K562 (cell line): ENCODE data around the gene RBM17. TPM values are rescaled to one million over a fixed set of nuclear protein-coding genes. Genes with fewer than 3 reads are reported as not detected.
A peak's percentile ranks its signal among the peaks of the same experiment; 100 is the strongest.

Experiments used
- ETV6 ChIP-seq, 3 experiments: fragments of 150-350 bp in 1 of 3; sonication (generic) in 1 of 3; formaldehyde crosslinking in 1 of 3; IDR thresholded peaks; 2 replicates each; pipeline versions ENCODE4 v1.6.1 to v1.8.0; 2014 to 2022; ENCODE audit warnings: borderline replicate concordance in 2 of 3, low read depth in 2 of 3, antibody characterized with exemption in 1 of 3, low read length in 1 of 3, mild to moderate bottlenecking in 1 of 3, missing genetic modification reagents in 1 of 3
- MCM3 ChIP-seq: fragments of 450-650 bp; IDR thresholded peaks from 2 replicates; pipeline ENCODE4 v1.6.1; 2016
- RNF2 ChIP-seq: sonication (generic); IDR thresholded peaks from 2 replicates; pipeline ENCODE4 v1.6.1; 2016
- SIN3B ChIP-seq: fragments of 450-650 bp; IDR thresholded peaks from 2 replicates; pipeline ENCODE4 v1.6.1; 2017; ENCODE audit warnings: low read depth, mild to moderate bottlenecking, moderate library complexity
- SMARCA4 ChIP-seq: fragments of 450-650 bp; IDR thresholded peaks from 2 replicates; pipeline ENCODE4 v1.6.1; 2016
- XRCC4 ChIP-seq: IDR thresholded peaks from one replicate; pipeline ENCODE4 v1.6.1; 2011; ENCODE audit not compliant: insufficient read depth, insufficient read length; ENCODE audit errors: extremely low read depth
- ZFP30 ChIP-seq: fragments of 250-450 bp; sonication (Bioruptor Pico); IDR thresholded peaks from 2 replicates; pipeline ENCODE4 v1.8.0; 2022; ENCODE audit warnings: moderate library complexity, mild to moderate bottlenecking, inconsistent platforms, borderline replicate concordance
- ZNF197 ChIP-seq: fragments of 200-800 bp; sonication (Bioruptor generic); IDR thresholded peaks from 2 replicates; pipeline ENCODE4 v1.6.1; 2016; ENCODE audit warnings: low read depth, missing genetic modification characterization, missing compliant biosample characterization
- ZNF699 ChIP-seq: fragments of 250-450 bp; sonication (Bioruptor Pico); IDR thresholded peaks from 2 replicates; pipeline ENCODE4 v1.8.0; 2021; ENCODE audit warnings: mild to moderate bottlenecking, moderate library complexity; ENCODE audit not compliant: insufficient replicate concordance
- polyA plus RNA-seq, 8 experiments: library from polyadenylated mRNA; depleted of rRNA in 4 of 8; stranded (reverse) in 5 of 8; unstranded in 3 of 8; fragments of >200 nt; fragmentation: Nextera tagmentation in 2 of 8; fragmentation: Illumina TruSeq in 1 of 8; extraction: Ambion mirVana in 2 of 8; extraction: Trizol in 1 of 8; gene quantifications; 2 replicates each; pipeline versions ENCODE4 v1.2.1 to v1.2.3, GENCODE V29; 2011 to 2014; ENCODE audit warnings: inconsistent platforms in 1 of 8, missing spikeins in 1 of 8
- total RNA-seq, 7 experiments: library from RNA; depleted of rRNA in 6 of 7; stranded (reverse); fragments of >200 nt in 6 of 7; fragmentation: Illumina TruSeq in 2 of 7; extraction: Trizol in 2 of 7; gene quantifications; 2 replicates each; pipeline versions ENCODE4 v1.2.1 to v1.2.3, GENCODE V29; 2011 to 2021; ENCODE audit warnings: low replicate concordance in 1 of 7
- TF ChIP-seq, protein P1 (sequence below): fragments of 250-450 bp; sonication (Bioruptor Pico); IDR thresholded peaks from 2 replicates; pipeline ENCODE4 v1.8.0; 2022; ENCODE audit warnings: moderate library complexity, mild to moderate bottlenecking, inconsistent platforms
- TF ChIP-seq, protein P2 (sequence below): fragments of 450-650 bp; IDR thresholded peaks from 2 replicates; pipeline ENCODE4 v1.6.1; 2016; ENCODE audit warnings: low read depth
- TF ChIP-seq, protein P3 (sequence below): fragments of 450-650 bp; IDR thresholded peaks from 2 replicates; pipeline ENCODE4 v1.6.1; 2016; ENCODE audit warnings: borderline replicate concordance
- TF ChIP-seq, protein P4 (sequence below), 2 experiments: IDR thresholded peaks; 2 replicates each; pipeline ENCODE4 v1.6.1; 2012; ENCODE audit warnings: improper control_type of control experiment in 2 of 2, low read depth in 2 of 2, low read length in 2 of 2, borderline replicate concordance in 1 of 2

The RBM17 gene
- total and polyA plus RNA-seq, 9 of the 15 experiments (the other 6 are each of a cell fraction or from before 2014, with no cell fraction given), result 23.6 to 217 (median 124) TPM

DNA sequence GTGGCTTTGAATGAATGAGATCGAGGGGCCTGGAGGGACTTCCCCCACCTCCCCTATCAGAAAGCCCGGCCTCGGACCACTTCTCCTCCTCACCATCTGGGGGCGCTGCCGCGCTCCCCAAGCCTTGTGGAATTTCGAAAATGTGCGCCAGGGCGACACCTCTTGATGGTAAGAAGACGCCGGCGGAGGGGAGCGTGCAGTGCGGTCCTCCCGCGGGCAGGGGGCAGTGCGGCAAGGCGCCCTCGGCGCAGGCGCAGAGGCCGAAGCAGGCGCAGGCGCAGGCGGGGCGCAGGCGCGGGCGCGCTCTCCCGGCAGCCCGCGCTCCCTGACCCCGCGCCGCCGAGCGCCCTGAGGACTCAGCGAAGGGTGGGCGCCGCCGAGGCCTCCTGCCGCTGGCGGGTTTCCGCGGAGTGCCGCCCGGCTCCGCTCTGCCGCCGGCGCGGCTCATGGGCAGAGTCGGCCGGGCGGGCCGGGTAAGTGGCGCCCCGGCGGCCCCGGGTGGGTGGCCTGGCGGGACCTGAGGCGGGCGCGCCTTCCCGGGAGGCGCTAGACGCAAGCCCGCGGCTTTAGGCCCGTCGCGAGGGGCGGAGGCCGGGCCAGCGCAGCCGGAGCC, at the start of gene RBM17 (continued):
- TF ChIP-seq ZFP30 (CRISPR knock-in tag) (no peak), MCM3 (no peak), ZNF197 (CRISPR knock-in tag) (no peak), ZNF699 (CRISPR knock-in tag) (no peak), XRCC4 (no peak), SMARCA4 (no peak), RNF2 (no peak), ETV6 (IDR thresholded peaks at IDR 0.05; ENCODE audit: borderline replicate concordance in 1 of 2, low read depth in 2 of 2, low read length in 1 of 2) (no peak), ETV6 (CRISPR knock-in tag; IDR thresholded peaks at IDR 0.05; ENCODE audit: borderline replicate concordance) (no peak), SIN3B (peak; percentile 83)
- TF ChIP-seq, protein P1, sequence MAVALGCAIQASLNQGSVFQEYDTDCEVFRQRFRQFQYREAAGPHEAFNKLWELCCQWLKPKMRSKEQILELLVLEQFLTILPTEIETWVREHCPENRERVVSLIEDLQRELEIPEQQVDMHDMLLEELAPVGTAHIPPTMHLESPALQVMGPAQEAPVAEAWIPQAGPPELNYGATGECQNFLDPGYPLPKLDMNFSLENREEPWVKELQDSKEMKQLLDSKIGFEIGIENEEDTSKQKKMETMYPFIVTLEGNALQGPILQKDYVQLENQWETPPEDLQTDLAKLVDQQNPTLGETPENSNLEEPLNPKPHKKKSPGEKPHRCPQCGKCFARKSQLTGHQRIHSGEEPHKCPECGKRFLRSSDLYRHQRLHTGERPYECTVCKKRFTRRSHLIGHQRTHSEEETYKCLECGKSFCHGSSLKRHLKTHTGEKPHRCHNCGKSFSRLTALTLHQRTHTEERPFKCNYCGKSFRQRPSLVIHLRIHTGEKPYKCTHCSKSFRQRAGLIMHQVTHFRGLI (CRISPR knock-in tag), result no peak
- TF ChIP-seq, protein P2, sequence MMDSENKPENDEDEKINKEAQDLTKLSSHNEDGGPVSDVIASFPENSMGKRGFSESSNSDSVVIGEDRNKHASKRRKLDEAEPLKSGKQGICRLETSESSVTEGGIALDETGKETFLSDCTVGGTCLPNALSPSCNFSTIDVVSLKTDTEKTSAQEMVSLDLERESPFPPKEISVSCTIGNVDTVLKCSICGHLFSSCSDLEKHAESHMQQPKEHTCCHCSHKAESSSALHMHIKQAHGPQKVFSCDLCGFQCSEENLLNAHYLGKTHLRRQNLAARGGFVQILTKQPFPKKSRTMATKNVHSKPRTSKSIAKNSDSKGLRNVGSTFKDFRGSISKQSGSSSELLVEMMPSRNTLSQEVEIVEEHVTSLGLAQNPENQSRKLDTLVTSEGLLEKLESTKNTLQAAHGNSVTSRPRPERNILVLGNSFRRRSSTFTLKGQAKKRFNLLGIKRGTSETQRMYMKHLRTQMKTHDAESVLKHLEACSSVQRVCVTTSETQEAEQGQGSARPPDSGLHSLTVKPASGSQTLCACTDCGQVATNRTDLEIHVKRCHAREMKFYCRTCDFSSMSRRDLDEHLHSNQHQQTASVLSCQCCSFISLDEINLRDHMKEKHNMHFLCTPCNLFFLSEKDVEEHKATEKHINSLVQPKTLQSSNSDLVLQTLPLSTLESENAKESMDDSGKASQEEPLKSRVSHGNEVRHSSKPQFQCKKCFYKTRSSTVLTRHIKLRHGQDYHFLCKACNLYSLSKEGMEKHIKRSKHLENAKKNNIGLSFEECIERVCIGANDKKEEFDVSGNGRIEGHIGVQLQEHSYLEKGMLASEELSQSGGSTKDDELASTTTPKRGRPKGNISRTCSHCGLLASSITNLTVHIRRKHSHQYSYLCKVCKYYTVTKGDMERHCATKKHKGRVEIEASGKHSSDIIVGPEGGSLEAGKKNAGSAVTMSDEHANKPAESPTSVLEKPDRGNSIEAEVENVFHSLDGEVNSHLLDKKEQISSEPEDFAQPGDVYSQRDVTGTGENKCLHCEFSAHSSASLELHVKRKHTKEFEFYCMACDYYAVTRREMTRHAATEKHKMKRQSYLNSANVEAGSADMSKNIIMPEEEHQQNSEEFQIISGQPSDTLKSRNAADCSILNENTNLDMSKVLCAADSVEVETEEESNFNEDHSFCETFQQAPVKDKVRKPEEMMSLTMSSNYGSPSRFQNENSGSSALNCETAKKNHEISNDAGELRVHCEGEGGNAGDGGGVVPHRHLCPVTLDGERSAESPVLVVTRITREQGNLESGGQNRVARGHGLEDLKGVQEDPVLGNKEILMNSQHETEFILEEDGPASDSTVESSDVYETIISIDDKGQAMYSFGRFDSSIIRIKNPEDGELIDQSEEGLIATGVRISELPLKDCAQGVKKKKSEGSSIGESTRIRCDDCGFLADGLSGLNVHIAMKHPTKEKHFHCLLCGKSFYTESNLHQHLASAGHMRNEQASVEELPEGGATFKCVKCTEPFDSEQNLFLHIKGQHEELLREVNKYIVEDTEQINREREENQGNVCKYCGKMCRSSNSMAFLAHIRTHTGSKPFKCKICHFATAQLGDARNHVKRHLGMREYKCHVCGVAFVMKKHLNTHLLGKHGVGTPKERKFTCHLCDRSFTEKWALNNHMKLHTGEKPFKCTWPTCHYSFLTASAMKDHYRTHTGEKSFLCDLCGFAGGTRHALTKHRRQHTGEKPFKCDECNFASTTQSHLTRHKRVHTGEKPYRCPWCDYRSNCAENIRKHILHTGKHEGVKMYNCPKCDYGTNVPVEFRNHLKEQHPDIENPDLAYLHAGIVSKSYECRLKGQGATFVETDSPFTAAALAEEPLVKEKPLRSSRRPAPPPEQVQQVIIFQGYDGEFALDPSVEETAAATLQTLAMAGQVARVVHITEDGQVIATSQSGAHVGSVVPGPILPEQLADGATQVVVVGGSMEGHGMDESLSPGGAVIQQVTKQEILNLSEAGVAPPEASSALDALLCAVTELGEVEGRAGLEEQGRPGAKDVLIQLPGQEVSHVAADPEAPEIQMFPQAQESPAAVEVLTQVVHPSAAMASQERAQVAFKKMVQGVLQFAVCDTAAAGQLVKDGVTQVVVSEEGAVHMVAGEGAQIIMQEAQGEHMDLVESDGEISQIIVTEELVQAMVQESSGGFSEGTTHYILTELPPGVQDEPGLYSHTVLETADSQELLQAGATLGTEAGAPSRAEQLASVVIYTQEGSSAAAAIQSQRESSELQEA, result no peak
- TF ChIP-seq, protein P3, sequence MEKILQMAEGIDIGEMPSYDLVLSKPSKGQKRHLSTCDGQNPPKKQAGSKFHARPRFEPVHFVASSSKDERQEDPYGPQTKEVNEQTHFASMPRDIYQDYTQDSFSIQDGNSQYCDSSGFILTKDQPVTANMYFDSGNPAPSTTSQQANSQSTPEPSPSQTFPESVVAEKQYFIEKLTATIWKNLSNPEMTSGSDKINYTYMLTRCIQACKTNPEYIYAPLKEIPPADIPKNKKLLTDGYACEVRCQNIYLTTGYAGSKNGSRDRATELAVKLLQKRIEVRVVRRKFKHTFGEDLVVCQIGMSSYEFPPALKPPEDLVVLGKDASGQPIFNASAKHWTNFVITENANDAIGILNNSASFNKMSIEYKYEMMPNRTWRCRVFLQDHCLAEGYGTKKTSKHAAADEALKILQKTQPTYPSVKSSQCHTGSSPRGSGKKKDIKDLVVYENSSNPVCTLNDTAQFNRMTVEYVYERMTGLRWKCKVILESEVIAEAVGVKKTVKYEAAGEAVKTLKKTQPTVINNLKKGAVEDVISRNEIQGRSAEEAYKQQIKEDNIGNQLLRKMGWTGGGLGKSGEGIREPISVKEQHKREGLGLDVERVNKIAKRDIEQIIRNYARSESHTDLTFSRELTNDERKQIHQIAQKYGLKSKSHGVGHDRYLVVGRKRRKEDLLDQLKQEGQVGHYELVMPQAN, result no peak
- TF ChIP-seq, protein P4, sequence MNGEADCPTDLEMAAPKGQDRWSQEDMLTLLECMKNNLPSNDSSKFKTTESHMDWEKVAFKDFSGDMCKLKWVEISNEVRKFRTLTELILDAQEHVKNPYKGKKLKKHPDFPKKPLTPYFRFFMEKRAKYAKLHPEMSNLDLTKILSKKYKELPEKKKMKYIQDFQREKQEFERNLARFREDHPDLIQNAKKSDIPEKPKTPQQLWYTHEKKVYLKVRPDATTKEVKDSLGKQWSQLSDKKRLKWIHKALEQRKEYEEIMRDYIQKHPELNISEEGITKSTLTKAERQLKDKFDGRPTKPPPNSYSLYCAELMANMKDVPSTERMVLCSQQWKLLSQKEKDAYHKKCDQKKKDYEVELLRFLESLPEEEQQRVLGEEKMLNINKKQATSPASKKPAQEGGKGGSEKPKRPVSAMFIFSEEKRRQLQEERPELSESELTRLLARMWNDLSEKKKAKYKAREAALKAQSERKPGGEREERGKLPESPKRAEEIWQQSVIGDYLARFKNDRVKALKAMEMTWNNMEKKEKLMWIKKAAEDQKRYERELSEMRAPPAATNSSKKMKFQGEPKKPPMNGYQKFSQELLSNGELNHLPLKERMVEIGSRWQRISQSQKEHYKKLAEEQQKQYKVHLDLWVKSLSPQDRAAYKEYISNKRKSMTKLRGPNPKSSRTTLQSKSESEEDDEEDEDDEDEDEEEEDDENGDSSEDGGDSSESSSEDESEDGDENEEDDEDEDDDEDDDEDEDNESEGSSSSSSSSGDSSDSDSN (IDR thresholded peaks at IDR 0.05; ENCODE audit: borderline replicate concordance in 1 of 2, low read depth in 2 of 2, low read length in 2 of 2), result peak; percentile 98
